Ishikawa (cell line): ENCODE results near the gene CACNA2D3.

Experiments
- CEBPB ChIP-seq: IDR thresholded peaks from 2 replicates; pipeline ENCODE4 v1.6.1; 2012
- EP300 ChIP-seq: IDR thresholded peaks from 2 replicates; pipeline ENCODE4 v1.6.1; 2012; ENCODE audit warnings: borderline replicate concordance
- NFIC ChIP-seq: IDR thresholded peaks from 2 replicates; pipeline ENCODE4 v1.6.1; 2012
- TCF12 ChIP-seq: IDR thresholded peaks from 2 replicates; pipeline ENCODE4 v1.6.1; 2012; ENCODE audit warnings: low read depth

GRCh38 chr3:54527521-54527920 lies 405.2 kb downstream of the CACNA2D3 start:
- no peak for TF ChIP-seq CEBPB
- TF ChIP-seq TCF12 = no peak
- TF ChIP-seq NFIC = no peak
- TF ChIP-seq EP300 = no peak
